Stimulated activated CD8-positive, alpha-beta memory T cell treated with anti-CD3 and anti-CD28 coated beads, Interleukin-15, amount 100 ng/mL, for 4 hours (primary cell): ENCODE results near the gene EDEM1.
"Not testable (repeated sequence)": the region's sequence is repeated elsewhere in the genome, so short reads cannot be mapped to it uniquely, and the experiment has no call there.

ENCODE experiments used
- DNase-seq, 2 donors: peaks; one replicate each; pipeline ENCODE4 v3.0.0-alpha.2; 2020; ENCODE audit warnings: low read depth in 2 of 2

EDEM1 gene

DNA sequence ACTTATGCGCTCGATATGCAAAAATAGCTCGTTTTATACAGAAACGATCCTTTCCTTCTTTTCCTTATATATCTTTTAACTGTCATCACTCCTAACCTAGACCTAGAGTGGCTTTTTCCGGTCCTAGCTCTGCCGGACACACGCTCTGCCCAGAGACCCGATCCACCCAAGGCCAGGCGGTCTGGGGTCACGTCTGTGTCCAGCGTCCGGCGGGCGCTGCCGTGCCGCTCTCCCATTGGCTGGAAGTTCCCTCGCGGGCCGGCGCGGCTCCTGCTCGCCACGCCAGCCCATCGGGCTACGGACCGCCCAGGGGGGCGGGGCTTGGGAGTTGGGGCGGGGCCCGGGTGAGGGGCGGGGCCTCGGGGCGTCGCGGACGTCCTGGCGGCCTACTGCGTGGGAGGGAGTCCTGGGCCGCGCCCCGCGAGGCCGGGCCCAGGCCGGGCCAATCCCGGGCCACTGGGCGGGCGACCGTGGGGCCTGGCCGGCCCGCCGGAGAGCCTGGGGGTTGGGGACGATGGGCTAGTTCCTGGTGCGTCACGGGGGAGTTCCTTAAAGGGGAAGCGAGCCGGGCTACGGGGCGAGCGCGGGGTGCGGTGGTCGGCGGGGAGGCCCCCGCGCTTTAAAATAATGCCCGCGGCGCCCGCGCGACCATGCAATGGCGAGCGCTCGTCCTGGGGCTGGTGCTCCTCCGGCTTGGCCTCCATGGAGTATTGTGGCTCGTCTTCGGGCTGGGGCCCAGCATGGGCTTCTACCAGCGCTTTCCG is at the start of gene EDEM1:
TSS of gene EDEM1 (plus strand) at position 552 of the 764 bp plus-strand sequence. CDS start at position 651, 99 bp downstream.
- peak; percentile 82 to 92 for DNase-seq

DNA sequence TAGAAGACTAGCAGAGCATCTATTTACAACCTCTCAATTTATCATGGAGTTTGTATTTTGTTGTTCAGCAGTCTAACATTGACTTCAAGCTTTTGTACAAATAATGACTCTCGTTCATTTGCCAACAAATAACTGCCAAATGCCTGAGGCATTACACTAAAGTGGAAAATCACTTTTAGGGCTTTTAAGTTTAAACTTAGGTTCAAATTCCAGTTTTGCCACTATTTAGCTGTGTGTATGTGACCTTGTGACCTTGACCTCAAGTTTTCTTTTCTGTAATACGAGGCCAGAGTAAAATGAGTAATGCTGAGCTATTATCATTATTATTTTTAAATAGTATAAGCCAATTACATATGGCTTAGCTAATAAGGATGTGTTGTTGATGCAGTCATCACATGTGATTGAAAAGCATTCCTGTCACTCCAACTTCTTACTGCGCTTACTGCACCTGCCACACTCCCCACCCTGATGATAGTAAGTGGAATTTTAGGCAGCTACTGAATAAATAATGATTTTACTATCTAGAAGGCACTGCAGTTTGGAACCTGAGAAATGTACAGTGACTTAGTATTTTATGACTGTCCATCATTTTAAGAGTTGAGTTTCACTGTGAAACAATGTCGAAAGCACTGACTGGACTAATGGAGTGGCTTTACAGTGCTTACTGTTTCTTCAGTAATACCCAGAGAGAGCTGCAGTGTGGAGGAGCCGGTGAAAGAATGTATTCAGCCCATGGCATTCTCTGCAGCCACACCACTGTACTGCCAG is 49.1 kb upstream of the EDEM1 start:
- no peak for DNase-seq

DNA sequence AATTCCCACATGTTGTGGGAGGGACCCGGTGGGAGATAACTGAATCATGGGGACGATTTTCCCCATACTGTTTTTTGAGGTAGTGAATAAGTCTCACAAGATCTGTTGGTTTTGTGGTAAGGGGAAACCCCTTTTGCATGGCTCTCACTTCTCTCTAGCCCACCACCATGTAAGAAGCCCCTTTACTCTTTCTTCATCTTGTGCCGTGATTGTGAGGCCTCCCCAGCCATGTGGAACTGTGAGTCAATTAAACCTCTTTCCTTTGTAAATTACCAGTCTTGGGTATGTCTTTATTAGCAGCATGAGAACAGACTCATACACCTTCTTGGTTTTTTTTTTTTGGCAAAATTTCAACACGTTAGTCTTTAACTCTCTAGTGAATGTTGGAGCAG is 47.3 kb upstream of the EDEM1 start:
- no peak for DNase-seq

DNA sequence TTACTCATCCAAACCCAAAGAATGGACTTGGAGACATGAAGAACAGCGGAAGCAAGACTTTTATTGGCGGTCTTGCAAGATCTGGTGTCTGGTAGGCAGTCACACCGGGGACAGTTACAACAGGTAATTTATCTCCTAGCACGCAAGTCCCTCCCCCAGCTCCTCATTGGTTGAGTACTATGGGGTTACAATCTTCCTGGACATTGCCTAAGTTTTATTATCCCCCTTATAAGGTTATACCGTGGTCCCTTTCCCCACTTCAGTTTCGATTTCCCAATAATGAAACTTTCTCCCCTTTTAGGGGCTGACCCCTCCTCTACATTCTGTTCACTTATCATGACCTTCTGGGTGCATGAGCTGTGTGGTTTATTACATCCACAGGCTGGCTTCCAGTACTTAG is 46.7 kb upstream of the EDEM1 start:
- no peak for DNase-seq

DNA sequence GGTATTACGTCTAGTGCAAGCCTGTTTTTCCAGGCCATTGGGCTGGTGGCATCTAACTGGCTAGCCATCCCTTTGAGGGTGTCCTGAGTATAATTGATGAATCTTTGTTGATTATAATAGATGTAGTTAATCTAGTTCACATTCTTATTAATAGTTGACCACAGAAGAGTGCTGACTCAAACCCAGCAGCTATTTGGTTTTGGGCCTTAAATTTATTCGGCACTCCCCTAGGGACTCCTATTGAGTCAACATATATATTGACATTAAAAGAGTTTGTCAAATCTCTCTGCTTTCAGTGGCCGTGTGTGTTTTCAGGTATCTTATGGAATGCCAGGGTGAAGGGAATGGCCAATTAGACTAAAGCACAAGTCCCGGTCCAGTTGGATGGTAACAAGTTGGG is 45.7 kb upstream of the EDEM1 start:
- DNase-seq = no peak

DNA sequence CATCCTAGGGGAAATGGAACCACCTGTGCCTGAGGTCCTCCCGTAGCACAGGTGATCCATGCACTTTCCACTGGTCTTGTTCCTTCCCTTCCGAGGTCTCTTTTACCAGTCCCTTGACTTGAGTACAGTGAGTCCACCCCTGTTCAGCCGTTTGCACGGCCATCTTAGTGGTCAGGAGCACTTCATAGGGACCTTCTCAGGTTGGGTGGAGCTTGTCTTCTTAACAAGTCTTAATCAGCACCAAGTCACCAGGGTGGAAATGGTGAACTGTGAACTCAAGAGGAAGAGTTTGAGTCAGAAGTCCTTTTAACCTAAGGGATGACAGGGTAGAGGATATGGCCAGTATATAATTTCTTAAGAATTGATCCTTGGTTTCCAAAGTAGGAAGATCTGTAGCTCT is 44.0 kb upstream of the EDEM1 start:
- no peak for DNase-seq

DNA sequence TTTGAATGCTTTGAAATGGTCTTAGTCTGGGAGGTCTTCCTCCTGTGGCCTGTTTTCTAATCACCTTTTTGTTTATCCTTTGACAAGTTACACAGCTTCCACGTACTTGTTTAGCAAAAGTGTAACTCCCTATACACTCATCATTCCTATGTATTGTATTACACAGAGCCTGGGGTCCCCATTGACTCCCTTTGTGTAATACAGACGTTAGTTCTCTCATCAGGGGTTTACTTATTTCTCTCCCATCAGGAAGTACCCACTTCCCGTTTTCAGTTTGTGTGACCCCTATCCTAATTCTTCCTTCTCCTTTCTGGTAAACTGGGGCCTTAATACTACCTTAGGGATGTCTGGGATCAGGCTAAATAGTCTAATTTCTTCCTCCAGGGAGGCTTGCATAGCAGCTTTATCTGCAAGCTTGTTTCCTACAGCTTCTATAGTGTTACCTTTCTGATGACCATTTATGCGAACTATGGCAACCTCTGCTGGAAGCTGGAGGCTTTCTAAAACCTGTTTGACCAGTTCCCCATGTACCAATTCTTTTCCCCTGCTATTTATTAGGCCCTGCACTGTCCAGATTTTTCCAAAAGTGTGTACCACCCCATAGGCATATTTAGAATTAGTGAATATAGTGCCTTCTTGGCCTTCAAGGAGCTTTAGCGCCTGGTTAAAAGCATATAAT is 43.1 kb upstream of the EDEM1 start:
- no peak for DNase-seq

DNA sequence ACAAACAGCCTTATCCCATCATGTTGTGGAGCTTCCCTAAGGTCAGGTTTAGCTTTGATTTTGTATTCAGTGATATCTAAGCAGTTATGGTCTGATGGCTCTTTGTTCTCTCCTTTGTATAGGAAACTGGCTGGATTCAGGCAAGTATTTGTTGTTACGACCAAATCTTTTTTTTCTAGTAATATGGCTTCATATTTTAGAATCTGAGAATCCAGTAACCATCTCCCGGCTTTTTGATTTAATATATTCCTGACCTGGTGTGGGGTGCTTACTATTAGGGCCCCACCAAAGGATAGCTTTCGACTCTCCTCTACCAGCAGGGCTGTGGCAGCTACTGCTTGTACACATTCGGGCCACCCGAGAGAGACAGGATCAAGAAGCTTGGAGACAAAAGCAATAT is 42.4 kb upstream of the EDEM1 start:
- DNase-seq = no peak

DNA sequence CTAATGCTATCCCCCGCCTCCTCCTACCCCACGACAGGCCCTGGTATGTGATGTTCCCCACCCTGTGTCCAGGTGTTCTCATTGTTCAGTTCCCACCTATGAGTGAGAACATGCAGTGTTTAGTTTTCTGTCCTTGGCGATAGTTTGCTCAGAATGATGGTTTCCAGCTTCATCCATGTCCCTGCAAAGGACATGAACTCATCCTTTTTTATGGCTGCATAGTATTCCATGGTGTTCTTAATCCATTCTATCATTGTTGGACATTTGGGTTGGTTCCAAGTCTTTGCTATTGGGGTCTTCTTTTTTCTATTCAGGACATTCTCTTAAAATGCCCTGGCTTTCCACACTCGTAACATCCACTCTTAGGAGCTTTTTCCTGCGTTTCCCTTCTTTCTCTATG is 40.4 kb upstream of the EDEM1 start:
- DNase-seq = not testable (repeated sequence)

DNA sequence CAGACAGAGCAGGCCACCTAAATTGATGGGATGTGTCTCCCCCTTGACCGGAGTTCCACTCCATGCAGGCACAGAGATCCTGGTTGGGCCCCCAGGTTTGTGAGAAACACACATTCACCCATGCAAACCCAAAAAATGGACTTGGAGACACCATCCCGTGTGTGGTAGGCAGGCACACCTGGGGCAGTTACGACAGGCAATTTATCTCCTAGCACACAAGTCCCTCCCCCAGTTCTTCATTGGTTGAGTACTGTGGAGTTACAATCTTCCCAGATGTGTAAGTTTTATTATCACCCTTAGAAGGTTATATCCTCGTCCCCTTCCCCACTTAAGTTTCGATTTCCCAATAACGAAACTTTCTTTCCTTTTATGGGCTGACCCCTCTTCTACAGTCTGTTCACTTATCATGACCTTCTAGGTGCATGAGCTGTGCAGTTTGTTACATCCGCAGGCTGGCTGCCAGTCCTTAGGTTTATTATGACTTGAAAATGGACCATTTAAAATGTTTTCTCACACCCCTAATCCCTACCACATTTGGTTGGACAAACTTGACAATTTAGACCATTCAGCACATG is 38.1 kb upstream of the EDEM1 start:
- no peak for DNase-seq

DNA sequence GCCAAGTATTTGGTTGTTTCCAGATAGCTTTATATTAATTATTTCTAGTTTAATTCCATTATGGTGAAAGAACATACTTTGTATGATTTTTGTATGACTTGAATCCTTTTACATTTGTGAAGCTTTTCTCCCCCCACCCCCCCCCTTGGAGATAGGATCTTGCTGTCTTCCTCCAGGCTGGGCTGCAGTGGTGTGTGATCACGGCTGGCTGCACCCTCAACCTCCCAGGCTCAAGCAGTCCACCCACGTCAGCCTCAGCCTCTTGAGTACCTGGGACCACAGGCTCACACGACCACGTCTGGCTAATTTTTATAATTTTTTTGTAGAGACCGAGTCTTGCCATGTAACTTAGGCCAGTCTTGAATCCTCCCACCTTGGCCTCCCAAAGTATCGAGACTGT is 35.9 kb upstream of the EDEM1 start:
- no peak for DNase-seq

DNA sequence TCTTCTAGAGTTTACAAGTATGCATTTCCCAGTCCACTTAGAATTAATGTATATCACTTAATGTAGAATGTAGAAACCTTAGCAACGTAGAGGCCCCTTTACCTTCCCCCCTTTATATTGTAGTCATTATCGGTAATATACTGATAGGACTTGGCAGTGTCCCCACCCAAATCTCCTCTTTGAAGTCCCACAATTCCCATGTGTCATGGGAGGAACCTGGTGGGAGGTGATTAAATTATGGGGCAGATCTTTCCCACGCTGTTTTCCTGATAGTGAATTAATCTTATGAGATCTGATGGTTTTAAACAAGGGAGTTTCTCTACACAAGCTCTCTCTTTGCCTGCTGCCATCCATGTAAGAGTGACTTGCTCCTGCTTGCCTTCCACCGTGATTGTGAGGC is 34.4 kb upstream of the EDEM1 start:
- DNase-seq = no peak

DNA sequence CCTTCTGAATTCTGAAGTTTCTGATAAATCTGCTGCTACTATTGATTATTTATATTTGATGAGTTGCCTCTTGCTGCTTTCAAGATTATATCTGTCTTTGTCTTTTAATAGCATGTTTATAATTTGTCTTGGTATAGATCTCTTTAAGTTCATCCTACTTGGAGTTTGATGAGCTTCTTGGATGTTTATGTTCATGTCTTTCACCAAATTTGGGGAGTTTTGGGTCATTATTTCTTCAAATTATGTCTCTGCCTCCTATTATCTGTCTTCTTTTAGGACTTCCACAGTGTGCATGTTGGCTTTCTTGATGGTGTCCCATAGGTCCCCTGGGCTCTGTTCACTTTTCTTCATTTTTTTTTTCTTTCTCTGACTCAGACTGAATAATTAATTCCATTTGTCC is 32.3 kb upstream of the EDEM1 start:
- DNase-seq = no peak

DNA sequence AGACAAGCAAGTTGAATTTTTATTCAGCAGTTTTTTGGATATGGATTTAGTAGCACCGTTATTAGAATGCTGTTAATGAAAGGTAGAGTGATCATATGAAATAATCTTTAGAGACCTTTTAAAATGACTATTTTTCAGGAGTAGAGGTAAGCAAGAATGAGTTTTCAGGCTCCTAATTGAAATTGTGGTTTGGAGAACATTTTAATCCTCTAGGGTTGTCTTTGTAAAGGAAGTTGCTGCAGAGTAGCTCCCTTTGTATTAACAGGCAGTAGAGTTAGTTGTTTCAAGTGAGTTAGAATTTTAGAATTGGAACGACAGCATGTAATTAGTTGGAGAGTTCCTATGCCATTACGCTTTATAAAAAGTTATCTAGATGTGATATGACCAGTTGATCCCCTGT is 27.2 kb upstream of the EDEM1 start:
- DNase-seq = no peak

DNA sequence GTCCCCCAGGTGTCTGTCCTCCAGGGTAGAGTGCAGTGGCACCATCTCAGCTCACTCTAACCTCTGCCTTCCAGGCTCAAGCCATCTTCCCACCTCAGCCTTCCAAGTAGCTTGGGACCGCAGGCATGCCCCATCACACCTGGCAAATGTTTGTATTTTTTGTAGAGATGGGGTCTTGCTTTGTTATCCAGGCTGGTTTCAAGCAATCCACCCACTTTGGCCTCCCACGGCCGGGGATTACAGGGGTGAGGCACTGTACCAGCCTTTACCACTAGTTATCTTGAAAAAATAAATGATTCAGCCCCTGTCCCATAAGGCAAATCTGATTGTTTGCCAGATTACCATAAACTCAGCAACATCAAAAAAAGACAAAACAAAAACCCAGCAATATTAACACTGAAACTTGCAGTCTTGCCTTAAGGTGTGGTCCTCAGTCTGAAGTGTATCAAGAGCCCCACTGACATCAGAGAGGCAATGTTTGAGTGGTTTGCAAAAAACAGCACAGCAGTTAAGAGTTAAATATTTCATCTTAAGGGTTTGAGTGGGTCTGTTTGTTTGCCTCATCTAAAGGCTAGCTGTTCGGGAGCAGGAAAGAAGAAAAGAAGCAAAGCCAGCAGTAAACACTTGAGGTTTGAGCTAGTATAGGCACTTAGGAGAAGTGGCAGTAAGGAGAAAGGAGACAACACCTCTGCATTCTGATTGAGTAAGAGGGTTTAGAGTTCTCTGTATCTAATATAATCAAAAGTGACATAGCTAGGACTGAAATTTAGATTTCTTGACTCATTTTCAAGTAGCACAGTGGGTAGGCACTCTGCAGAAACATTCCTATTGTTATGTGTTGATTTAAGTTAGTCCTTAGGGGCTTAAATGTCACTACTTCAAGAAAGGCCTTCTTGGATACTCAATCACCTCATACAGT is 26.3 kb upstream of the EDEM1 start:
- peak in 1 of 2 donors; percentile 10 for DNase-seq

DNA sequence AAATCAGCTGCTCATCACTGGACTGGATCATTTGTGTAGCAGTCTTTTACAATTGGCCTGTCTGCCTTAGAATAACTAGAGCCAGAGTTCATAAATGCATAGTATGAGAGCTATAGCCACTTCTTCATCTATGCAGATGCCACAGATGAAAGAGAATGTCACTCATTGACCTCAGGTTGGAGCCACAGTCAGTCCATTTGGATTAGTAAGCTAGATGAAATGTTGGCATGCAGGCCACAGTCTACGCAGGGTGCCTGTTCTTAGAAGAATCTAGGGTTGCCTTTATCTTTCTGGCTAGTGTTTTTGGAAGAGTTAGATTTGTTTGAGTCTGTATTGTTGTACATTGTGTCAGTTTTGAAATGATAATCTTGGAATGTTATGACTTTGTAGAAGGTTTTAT is 25.4 kb upstream of the EDEM1 start:
- no peak for DNase-seq

DNA sequence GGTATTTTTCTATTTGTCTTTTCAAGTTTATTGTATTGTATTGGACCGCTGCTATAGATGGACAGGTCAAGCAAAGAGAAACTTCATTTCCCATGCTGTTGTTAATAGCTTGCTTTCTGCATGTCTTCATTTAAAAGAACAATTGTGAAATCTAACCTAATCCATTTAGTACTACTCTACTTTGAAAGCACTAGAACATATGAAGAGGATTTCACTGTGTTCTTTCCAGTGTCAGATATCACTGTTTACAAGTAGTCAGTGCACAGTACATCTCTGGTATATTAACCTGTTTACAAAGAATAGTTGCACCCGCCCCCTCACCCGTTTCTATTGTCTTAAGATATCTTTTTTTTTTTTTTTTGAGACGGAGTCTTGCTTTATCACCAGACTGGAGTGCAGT is 21.8 kb upstream of the EDEM1 start:
- DNase-seq = no peak

DNA sequence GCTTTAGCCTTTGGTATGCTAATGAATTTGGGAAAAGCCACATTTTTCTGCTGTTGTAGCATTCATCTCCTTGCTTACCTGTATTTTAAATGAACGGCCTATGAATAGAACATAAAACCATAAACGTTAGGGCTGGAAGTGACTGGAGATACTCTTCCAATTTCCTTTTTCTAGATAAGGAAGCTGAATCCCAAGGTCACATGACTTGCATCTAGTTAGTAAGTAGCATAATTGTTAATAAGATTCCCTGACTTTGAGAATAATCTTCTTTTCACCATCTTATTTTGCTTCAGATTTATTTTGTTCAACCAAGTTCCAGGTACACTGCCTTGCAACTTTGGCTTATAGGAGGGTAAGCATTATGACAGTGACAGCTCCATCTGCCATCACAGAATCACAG is 20.7 kb upstream of the EDEM1 start:
- DNase-seq = no peak

DNA sequence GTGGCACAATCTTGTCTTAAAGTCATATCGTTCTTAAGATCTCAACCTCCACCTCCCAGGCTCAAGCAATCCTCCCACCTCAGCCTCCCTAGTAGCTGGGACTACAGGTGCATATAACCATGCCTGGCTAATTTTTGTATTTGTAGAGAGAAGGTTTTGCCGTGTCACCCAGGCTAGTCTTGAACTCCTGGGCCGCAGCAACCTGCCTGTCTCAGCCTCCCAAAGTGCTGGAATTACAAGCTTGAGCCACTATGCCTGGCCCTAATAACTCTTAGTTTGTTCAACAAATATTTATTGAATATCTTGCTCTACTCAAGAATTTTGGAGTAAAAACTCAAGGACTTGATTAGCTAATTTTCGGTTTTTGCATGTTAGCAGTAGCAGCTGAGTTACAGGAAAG is 19.4 kb upstream of the EDEM1 start:
- no peak for DNase-seq

DNA sequence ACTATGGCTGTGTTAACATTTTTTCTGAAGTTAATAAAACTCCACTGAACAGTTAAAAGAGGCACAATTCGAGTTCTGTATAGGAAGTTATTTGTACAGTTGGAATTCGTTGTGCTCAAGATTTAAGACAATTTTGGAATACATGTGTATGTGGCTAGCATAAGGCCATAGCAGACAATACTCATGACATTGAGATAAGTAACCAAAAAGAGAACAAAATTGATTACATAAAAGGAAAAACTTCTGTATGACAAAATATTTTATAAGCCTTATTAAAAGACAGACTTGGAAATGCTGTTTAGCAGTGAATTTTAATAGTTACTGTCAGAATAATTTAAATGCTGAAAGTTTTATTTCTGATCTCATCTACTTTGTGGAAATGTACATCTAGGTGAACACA is 17.7 kb upstream of the EDEM1 start:
- DNase-seq = no peak

DNA sequence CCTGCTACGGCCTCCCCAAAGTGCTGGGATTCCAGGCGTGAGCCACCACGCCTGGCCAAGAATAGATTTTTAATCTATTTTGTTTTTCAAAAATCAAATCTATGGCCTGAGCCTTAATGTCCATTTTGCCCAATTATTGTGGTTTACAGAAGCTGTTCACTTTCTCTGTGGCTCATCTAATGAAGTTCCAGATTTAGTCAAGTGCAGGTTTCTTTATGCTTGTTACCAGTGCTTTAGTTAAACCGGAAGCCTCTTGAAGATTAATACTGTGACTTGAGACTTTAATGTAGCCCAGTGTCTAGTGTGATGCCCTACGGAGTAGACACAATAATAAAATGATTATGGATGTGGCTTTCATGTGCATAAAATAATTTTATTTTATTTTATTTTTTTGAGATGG is 16.5 kb upstream of the EDEM1 start:
- no peak for DNase-seq
